ENCODE data around the gene MOSPD3.

- TF ChIP-seq FOS (IDR thresholded peaks at IDR 0.05; ENCODE audit: borderline replicate concordance, insufficient read depth, low read length) = no peak
- no peak for TF ChIP-seq CTCF (IDR thresholded peaks at IDR 0.05; ENCODE audit: extremely low read depth in 1 of 2, insufficient read depth in 1 of 2, low read depth in 1 of 2, low read length in 2 of 2)
- TF ChIP-seq POLR2AphosphoS5 (IDR thresholded peaks at IDR 0.05; ENCODE audit: insufficient read depth, low read depth, low read length) = no peak
- TF ChIP-seq, protein P1, sequence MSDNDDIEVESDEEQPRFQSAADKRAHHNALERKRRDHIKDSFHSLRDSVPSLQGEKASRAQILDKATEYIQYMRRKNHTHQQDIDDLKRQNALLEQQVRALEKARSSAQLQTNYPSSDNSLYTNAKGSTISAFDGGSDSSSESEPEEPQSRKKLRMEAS (IDR thresholded peaks at IDR 0.05; ENCODE audit: insufficient read depth, insufficient read length) = no peak
Observed at GRCh38 chr7:100641860-100642533, 29.7 kb downstream of the MOSPD3 start.

Data from endothelial cell of umbilical vein (primary cell).